ENCODE data around the gene ERC2. TPM values are rescaled to one million over a fixed set of nuclear protein-coding genes. Genes with fewer than 3 reads are reported as not detected.

Gene ERC2
- total RNA-seq, 1 donor from 2014 or later: 7.4 TPM

DNA sequence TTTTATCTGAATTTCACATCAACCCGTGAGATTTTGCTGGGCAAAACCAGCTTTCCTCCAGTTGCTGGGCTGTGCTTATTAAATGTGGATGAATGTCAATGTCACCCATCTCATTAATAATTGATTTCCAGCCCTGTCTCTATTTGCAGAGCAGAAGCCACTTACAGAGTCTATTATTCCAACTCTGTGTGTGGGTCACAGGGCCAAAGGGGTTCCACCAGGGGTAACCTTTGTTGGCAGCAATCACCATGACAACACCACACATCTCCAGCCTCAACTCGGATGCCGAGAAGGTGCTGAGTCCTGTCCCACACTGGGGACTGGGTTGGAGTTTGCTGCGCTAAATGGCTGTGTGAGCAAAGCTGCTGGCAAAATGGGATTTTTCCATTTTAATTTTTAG is 930.1 kb downstream of the ERC2 start:
- Mint-ChIP-seq H3K27ac (ENCODE audit: unreplicated experiment) (no peak overlapping the region), H3K4me3 (ENCODE audit: unreplicated experiment) (no peak overlapping the region), H3K9me3 (ENCODE audit: unreplicated experiment) (peaks cover 2% of the 10 kb centered on the region), H3K27me3 (ENCODE audit: low read depth, unreplicated experiment) (peaks cover 10% of the 10 kb centered on the region), H3K36me3 (ENCODE audit: low read depth, unreplicated experiment) (no peaks in the 10 kb centered on the region), H3K4me1 (ENCODE audit: low read depth, unreplicated experiment) (peaks cover 3% of the 10 kb centered on the region)
- no peaks in the 10 kb centered on the region for H3K4me1 ChIP-seq (ENCODE audit: insufficient read depth, low read length)
- FAIRE-seq: no peak
- H3K36me3 ChIP-seq (ENCODE audit: insufficient read depth, low read length): no peaks in the 10 kb centered on the region
- no peak overlapping the region for H3K9ac ChIP-seq (ENCODE audit: low read length)
- H3K27ac ChIP-seq (ENCODE audit: low read depth, low read length): no peak overlapping the region
- no peak overlapping the region for H2AFZ ChIP-seq (ENCODE audit: low read depth, low read length)
- H4K20me1 ChIP-seq (ENCODE audit: insufficient read depth, low read length): no peaks in the 10 kb centered on the region
- no peak overlapping the region for H3K4me3 ChIP-seq (ENCODE audit: insufficient read depth, low read depth, low read length)
- no peaks in the 10 kb centered on the region for H3K9me3 ChIP-seq (ENCODE audit: insufficient read depth, low read depth, low read length)
- no peak for TF ChIP-seq EZH2 (IDR thresholded peaks at IDR 0.05; ENCODE audit: insufficient read depth, low read length)
- TF ChIP-seq, protein P1, sequence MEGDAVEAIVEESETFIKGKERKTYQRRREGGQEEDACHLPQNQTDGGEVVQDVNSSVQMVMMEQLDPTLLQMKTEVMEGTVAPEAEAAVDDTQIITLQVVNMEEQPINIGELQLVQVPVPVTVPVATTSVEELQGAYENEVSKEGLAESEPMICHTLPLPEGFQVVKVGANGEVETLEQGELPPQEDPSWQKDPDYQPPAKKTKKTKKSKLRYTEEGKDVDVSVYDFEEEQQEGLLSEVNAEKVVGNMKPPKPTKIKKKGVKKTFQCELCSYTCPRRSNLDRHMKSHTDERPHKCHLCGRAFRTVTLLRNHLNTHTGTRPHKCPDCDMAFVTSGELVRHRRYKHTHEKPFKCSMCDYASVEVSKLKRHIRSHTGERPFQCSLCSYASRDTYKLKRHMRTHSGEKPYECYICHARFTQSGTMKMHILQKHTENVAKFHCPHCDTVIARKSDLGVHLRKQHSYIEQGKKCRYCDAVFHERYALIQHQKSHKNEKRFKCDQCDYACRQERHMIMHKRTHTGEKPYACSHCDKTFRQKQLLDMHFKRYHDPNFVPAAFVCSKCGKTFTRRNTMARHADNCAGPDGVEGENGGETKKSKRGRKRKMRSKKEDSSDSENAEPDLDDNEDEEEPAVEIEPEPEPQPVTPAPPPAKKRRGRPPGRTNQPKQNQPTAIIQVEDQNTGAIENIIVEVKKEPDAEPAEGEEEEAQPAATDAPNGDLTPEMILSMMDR (IDR thresholded peaks at IDR 0.05; ENCODE audit: insufficient read depth, low read depth, low read length): no peak
- peaks cover 8% of the 10 kb centered on the region for H3K27me3 ChIP-seq (ENCODE audit: insufficient read depth, low read length)
- H3K79me2 ChIP-seq (ENCODE audit: insufficient read depth, low read length): no peaks in the 10 kb centered on the region
- H3K4me2 ChIP-seq (ENCODE audit: low read length): no peak overlapping the region
- no peak for DNase-seq (ENCODE audit: low read depth)

DNA sequence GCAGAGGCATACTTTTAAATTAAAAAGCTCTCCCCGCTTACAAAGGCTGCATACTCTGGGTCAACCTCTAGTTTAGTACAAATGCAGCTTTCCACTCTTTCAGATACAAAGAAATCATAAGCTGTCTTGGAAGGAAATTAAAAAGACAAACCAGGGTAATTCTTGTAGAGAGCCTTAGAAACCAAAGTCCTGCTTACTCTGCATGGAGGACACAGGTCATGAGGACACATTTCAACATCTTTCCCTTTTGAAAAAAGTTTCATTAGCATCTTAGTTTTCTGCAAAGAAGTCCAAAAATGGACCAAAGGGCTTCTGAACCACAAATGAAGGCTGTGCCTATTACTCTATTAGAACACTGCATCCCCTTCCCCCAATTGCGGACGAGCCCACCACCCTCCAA is 930.7 kb downstream of the ERC2 start:
- H3K27ac Mint-ChIP-seq (ENCODE audit: unreplicated experiment): no peak overlapping the region
- H2AFZ ChIP-seq (ENCODE audit: low read depth, low read length): no peak overlapping the region
- H3K36me3 ChIP-seq (ENCODE audit: insufficient read depth, low read length): no peaks in the 10 kb centered on the region
- FAIRE-seq: no peak
- no peak overlapping the region for H3K4me3 ChIP-seq (ENCODE audit: insufficient read depth, low read depth, low read length)
- H3K27me3 ChIP-seq (ENCODE audit: insufficient read depth, low read length): peaks cover 8% of the 10 kb centered on the region
- H3K4me1 ChIP-seq (ENCODE audit: insufficient read depth, low read length): no peaks in the 10 kb centered on the region
- H3K9me3 ChIP-seq (ENCODE audit: insufficient read depth, low read depth, low read length): no peaks in the 10 kb centered on the region
- H3K27me3 Mint-ChIP-seq (ENCODE audit: low read depth, unreplicated experiment): peaks cover 6% of the 10 kb centered on the region
- H3K4me1 Mint-ChIP-seq (ENCODE audit: low read depth, unreplicated experiment): peaks cover 3% of the 10 kb centered on the region
- no peaks in the 10 kb centered on the region for H4K20me1 ChIP-seq (ENCODE audit: insufficient read depth, low read length)
- no peak overlapping the region for H3K9ac ChIP-seq (ENCODE audit: low read length)
- TF ChIP-seq EZH2 (IDR thresholded peaks at IDR 0.05; ENCODE audit: insufficient read depth, low read length): no peak
- TF ChIP-seq, protein P1 (IDR thresholded peaks at IDR 0.05; ENCODE audit: insufficient read depth, low read depth, low read length): no peak
- no peaks in the 10 kb centered on the region for H3K36me3 Mint-ChIP-seq (ENCODE audit: low read depth, unreplicated experiment)
- H3K9me3 Mint-ChIP-seq (ENCODE audit: unreplicated experiment): no peaks in the 10 kb centered on the region
- DNase-seq (ENCODE audit: low read depth): no peak
- H3K4me2 ChIP-seq (ENCODE audit: low read length): no peak overlapping the region
- no peaks in the 10 kb centered on the region for H3K79me2 ChIP-seq (ENCODE audit: insufficient read depth, low read length)
- no peak overlapping the region for H3K27ac ChIP-seq (ENCODE audit: low read depth, low read length)
- H3K4me3 Mint-ChIP-seq (ENCODE audit: unreplicated experiment): no peak overlapping the region

DNA sequence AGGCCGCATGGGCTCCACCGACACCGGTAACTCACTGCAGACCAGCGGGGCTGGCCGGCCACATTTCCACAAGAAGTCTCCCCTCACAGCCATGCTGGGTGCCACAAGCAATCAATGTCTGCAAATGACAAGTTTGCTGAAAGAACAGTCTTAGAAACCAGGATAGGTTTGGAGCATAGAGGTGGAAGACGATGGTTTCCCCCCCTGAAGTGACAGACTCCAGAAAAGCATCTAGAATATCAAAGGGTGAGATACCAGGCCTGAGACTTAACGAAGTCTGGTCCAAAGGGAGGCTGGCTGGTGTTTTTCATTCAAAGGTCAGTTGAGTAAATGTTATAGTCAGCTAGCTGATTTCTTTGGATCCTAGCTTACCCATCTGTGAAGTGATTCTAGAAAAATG is 931.1 kb downstream of the ERC2 start:
- Mint-ChIP-seq H3K4me1 (ENCODE audit: low read depth, unreplicated experiment) (peaks cover 3% of the 10 kb centered on the region), H3K4me3 (ENCODE audit: unreplicated experiment) (no peak overlapping the region), H3K27ac (ENCODE audit: unreplicated experiment) (no peak overlapping the region), H3K9me3 (ENCODE audit: unreplicated experiment) (no peaks in the 10 kb centered on the region), H3K36me3 (ENCODE audit: low read depth, unreplicated experiment) (no peaks in the 10 kb centered on the region), H3K27me3 (ENCODE audit: low read depth, unreplicated experiment) (peaks cover 6% of the 10 kb centered on the region)
- Histone ChIP-seq H4K20me1 (ENCODE audit: insufficient read depth, low read length) (no peaks in the 10 kb centered on the region), H3K9ac (ENCODE audit: low read length) (no peak overlapping the region), H2AFZ (ENCODE audit: low read depth, low read length) (no peak overlapping the region), H3K4me3 (ENCODE audit: insufficient read depth, low read depth, low read length) (no peak overlapping the region), H3K4me1 (ENCODE audit: insufficient read depth, low read length) (no peaks in the 10 kb centered on the region), H3K79me2 (ENCODE audit: insufficient read depth, low read length) (no peaks in the 10 kb centered on the region), H3K27me3 (ENCODE audit: insufficient read depth, low read length) (peaks cover 8% of the 10 kb centered on the region), H3K9me3 (ENCODE audit: insufficient read depth, low read depth, low read length) (no peaks in the 10 kb centered on the region), H3K36me3 (ENCODE audit: insufficient read depth, low read length) (no peaks in the 10 kb centered on the region), H3K4me2 (ENCODE audit: low read length) (no peak overlapping the region), H3K27ac (ENCODE audit: low read depth, low read length) (no peak overlapping the region)
- DNase-seq (ENCODE audit: low read depth) (no peak), FAIRE-seq (no peak)
- TF ChIP-seq, protein P1 (IDR thresholded peaks at IDR 0.05; ENCODE audit: insufficient read depth, low read depth, low read length): no peak
- no peak for TF ChIP-seq EZH2 (IDR thresholded peaks at IDR 0.05; ENCODE audit: insufficient read depth, low read length)

Measured in astrocyte (in vitro differentiated cells and primary cell).